ENCODE data around the gene LCP2. TPM values are rescaled to one million over a fixed set of nuclear protein-coding genes. Genes with fewer than 3 reads are reported as not detected.

Gene LCP2
- polyA plus RNA-seq, 2 of the 4 experiments (the other 2 are of a cell fraction), result not detected

DNA sequence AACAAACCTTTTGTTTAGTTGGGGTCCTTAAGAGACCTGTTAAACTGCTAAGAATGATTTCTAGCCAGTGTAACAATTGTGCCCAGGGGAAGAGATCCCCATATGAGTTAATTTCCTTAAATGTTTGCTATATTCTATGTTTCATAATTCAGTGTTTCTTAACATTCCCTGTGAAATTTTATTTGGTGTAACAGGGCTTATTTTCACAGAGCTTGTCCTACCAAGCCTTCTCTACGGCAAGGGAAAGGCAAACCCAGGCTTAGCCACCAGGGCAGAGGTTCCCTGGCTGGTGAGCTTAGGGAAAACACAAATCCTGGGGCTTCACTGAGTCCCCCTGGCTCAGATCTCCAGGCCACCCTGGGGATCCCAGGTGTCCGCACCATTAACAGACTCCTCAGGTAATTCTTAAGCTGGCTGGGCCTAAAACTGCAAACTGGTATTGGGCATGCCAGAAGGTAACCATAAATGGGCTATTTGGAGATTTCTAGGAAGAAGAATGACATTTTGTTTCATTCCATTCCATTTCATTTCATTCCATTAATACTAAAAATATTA lies 17.0 kb upstream of the LCP2 start (continued):
- TF ChIP-seq, protein P1, sequence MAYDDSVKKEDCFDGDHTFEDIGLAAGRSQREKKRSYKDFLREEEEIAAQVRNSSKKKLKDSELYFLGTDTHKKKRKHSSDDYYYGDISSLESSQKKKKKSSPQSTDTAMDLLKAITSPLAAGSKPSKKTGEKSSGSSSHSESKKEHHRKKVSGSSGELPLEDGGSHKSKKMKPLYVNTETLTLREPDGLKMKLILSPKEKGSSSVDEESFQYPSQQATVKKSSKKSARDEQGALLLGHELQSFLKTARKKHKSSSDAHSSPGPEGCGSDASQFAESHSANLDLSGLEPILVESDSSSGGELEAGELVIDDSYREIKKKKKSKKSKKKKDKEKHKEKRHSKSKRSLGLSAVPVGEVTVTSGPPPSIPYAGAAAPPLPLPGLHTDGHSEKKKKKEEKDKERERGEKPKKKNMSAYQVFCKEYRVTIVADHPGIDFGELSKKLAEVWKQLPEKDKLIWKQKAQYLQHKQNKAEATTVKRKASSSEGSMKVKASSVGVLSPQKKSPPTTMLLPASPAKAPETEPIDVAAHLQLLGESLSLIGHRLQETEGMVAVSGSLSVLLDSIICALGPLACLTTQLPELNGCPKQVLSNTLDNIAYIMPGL (CRISPR knock-in tag; IDR thresholded peaks at IDR 0.05; ENCODE audit: borderline replicate concordance), result no peak
- TF ChIP-seq PBX3 (IDR thresholded peaks at IDR 0.05) (no peak), HDAC2 (IDR thresholded peaks at IDR 0.05) (no peak), POLR2A (IDR thresholded peaks at IDR 0.05; ENCODE audit: low read length) (no peak), USF2 (IDR thresholded peaks at IDR 0.05) (no peak), CBX2 (IDR thresholded peaks at IDR 0.05; ENCODE audit: borderline replicate concordance, low read depth) (no peak), HOXB5 (CRISPR knock-in tag; IDR thresholded peaks at IDR 0.05) (no peak)

DNA sequence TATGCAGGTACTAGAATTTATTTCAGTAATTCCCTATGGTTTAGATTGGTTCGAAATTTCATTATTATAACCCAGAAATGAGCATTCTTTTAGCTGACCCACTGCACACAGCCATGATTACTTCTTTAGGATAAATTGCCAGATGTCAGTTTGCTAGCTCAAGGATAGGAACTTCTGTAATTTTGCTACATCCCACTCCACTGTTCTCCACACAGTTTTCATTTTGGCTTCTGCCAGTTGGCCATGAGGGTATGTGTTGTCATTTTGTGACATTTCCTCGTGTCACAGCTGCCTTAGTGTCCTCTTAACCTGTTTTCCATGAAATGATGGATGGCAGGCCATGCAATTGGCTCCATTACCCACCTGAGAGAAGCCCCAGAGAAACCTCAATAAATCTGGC lies 16.2 kb upstream of the LCP2 start:
- H3K4me1 ChIP-seq, result no peaks in the 10 kb centered on the region
- no peak overlapping the region for H3K4me3 ChIP-seq
- ChIA-PET CTCF (interaction anchor here (1.2 to 2.2 kb wide), 2 partner anchors 45 to 88 kb away, joined by 3 to 4 read pairs; no protein-coding TSS in a partner anchor), POLR2A (no interaction called here)
- H3K27ac ChIP-seq, result no peak overlapping the region
- no peak for DNase-seq (ENCODE audit: low read depth in 1 of 2, low spot score in 1 of 2)
- TF ChIP-seq, protein P1 (CRISPR knock-in tag; IDR thresholded peaks at IDR 0.05; ENCODE audit: borderline replicate concordance), result no peak
- TF ChIP-seq, protein P2, sequence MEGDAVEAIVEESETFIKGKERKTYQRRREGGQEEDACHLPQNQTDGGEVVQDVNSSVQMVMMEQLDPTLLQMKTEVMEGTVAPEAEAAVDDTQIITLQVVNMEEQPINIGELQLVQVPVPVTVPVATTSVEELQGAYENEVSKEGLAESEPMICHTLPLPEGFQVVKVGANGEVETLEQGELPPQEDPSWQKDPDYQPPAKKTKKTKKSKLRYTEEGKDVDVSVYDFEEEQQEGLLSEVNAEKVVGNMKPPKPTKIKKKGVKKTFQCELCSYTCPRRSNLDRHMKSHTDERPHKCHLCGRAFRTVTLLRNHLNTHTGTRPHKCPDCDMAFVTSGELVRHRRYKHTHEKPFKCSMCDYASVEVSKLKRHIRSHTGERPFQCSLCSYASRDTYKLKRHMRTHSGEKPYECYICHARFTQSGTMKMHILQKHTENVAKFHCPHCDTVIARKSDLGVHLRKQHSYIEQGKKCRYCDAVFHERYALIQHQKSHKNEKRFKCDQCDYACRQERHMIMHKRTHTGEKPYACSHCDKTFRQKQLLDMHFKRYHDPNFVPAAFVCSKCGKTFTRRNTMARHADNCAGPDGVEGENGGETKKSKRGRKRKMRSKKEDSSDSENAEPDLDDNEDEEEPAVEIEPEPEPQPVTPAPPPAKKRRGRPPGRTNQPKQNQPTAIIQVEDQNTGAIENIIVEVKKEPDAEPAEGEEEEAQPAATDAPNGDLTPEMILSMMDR (IDR thresholded peaks at IDR 0.05), result no peak
- TF ChIP-seq, protein P3, sequence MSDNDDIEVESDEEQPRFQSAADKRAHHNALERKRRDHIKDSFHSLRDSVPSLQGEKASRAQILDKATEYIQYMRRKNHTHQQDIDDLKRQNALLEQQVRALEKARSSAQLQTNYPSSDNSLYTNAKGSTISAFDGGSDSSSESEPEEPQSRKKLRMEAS (IDR thresholded peaks at IDR 0.05), result no peak
- TF ChIP-seq E2F6 (IDR thresholded peaks at IDR 0.05; ENCODE audit: borderline replicate concordance, low read depth) (no peak), ZFP36 (IDR thresholded peaks at IDR 0.05; ENCODE audit: borderline replicate concordance, partially characterized antibody) (no peak), PHF8 (IDR thresholded peaks at IDR 0.05; ENCODE audit: borderline replicate concordance, low read depth) (no peak), RARB (CRISPR knock-in tag; IDR thresholded peaks at IDR 0.05) (no peak), CEBPB (IDR thresholded peaks at IDR 0.05) (no peak), REST (IDR thresholded peaks at IDR 0.05) (no peak), FOSB (CRISPR knock-in tag; IDR thresholded peaks at IDR 0.05) (no peak), HEYL (CRISPR knock-in tag; IDR thresholded peaks at IDR 0.05) (no peak), RFX5 (IDR thresholded peaks at IDR 0.05) (no peak), HDAC2 (IDR thresholded peaks at IDR 0.05) (no peak), POLR2A (IDR thresholded peaks at IDR 0.05; ENCODE audit: low read length) (no peak), USF2 (IDR thresholded peaks at IDR 0.05) (no peak), CBX8 (IDR thresholded peaks at IDR 0.05) (no peak), KDM1A (IDR thresholded peaks at IDR 0.05; ENCODE audit: low read depth) (no peak), FOXS1 (CRISPR knock-in tag; IDR thresholded peaks at IDR 0.05) (no peak), KDM5A (IDR thresholded peaks at IDR 0.05) (no peak)
- TF ChIP-seq, protein P4, sequence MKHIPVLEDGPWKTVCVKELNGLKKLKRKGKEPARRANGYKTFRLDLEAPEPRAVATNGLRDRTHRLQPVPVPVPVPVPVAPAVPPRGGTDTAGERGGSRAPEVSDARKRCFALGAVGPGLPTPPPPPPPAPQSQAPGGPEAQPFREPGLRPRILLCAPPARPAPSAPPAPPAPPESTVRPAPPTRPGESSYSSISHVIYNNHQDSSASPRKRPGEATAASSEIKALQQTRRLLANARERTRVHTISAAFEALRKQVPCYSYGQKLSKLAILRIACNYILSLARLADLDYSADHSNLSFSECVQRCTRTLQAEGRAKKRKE (CRISPR knock-in tag; IDR thresholded peaks at IDR 0.05; ENCODE audit: low read depth), result no peak
- 20% methylated on average over 2 of the region's 2 CpGs for WGBS (ENCODE audit: missing lambda C conversion rate)
- no peak for ATAC-seq
- FAIRE-seq, result no peak
- H3K9me3 ChIP-seq, result no peaks in the 10 kb centered on the region
- H3K4me2 ChIP-seq, result no peak overlapping the region

Measured in A549 (cell line).